Measurements from ENCODE around the gene HIPK2.

DNA sequence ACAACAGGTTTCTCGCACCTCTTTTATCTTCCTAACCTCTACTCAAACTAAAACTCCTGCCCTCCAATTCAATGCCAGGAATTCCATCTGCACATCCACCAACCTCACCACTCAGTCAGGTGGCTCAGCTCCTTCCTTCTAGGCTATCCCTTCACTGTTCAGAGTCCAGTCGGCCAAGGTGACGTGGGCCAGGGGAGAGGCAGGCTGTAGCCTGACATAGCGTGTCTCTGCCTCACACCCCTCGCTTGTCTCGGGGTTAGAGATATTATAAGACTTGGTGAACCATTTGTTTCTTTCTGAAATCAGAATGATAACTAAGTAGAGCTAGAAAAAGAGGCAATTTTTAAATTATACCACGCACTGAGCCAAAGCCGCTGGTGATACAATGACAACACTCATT, 31.1 kb downstream of the HIPK2 start:
- TF ChIP-seq, protein P1, sequence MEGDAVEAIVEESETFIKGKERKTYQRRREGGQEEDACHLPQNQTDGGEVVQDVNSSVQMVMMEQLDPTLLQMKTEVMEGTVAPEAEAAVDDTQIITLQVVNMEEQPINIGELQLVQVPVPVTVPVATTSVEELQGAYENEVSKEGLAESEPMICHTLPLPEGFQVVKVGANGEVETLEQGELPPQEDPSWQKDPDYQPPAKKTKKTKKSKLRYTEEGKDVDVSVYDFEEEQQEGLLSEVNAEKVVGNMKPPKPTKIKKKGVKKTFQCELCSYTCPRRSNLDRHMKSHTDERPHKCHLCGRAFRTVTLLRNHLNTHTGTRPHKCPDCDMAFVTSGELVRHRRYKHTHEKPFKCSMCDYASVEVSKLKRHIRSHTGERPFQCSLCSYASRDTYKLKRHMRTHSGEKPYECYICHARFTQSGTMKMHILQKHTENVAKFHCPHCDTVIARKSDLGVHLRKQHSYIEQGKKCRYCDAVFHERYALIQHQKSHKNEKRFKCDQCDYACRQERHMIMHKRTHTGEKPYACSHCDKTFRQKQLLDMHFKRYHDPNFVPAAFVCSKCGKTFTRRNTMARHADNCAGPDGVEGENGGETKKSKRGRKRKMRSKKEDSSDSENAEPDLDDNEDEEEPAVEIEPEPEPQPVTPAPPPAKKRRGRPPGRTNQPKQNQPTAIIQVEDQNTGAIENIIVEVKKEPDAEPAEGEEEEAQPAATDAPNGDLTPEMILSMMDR (IDR thresholded peaks at IDR 0.05), result no peak
- no peak for TF ChIP-seq POLR2A (IDR thresholded peaks at IDR 0.05)
